NCI-H1436 treated with DMSO at 0.1 percent for 48 hours (cell line): Measurements from ENCODE around the gene TNKS2.
"Not testable (repeated sequence)": the region's sequence is repeated elsewhere in the genome, so short reads cannot be mapped to it uniquely, and the experiment has no call there.

ENCODE experiments used
- DNase-seq: peaks from one replicate; lab custom pipeline; 2025; lab: John Stamatoyannopoulos, UW

The TNKS2 gene

DNA sequence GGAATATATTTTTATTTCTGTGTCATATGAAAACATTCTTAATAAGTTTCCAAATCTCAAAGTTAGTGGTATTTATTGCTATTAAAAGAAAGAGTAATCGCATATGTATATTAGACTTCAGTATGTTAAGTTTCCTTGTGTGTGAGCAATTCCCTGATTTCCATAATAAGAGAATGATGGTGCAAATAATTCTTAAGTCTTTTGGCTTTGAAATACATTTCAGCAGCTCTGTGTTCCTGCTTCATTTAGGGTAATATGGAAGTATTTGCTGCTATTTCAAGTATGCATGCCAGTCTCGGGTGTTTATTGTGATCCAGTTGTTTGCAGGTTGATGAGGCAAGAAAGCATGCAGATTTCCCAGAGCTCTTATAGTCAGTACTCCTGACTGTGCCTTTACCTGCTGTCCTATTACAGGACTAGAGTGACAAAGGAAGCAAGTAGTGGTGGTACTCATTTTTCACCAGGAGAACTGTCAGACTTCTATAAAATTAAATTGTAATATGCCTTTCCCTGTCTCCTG, 67.4 kb downstream of the TNKS2 start:
- DNase-seq: no peak

DNA sequence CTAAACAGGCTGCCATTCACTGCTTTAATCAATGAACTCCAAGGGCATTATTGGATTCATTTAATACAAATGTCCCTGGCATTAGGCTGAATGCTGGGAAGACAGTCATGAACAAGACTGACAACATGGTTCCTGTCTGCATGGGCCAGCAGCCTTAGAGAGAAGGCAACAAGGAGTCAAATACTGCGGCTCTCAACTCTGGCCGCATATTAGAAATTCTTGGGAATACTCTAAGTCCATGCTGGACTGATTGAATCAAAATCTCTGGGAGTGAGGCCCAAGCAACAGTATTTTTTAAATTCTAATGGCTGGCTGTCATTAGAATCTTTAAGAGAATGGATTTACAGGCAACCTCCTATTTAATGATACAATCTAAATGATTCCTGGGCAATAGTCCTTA, 76.9 kb downstream of the TNKS2 start:
- no peak for DNase-seq

DNA sequence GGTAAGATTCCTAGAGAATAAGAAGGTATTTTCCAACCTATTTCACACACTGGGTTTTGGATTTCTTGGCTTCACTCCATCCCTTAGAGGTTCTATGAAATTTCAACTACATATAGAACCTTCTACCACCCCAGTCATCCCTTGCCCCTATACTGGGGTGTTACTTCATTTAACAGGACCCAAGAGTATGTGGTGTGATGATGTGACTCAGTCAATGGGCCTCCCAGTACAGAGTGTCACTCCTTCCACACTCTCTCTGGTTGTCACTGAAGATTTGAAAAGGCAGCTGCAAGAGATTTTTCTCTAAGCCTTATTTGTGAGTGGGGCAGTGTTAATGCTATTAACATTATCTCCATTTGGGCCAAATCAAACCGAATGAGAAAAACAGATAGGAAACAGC, 77.6 kb downstream of the TNKS2 start:
- DNase-seq: no peak

DNA sequence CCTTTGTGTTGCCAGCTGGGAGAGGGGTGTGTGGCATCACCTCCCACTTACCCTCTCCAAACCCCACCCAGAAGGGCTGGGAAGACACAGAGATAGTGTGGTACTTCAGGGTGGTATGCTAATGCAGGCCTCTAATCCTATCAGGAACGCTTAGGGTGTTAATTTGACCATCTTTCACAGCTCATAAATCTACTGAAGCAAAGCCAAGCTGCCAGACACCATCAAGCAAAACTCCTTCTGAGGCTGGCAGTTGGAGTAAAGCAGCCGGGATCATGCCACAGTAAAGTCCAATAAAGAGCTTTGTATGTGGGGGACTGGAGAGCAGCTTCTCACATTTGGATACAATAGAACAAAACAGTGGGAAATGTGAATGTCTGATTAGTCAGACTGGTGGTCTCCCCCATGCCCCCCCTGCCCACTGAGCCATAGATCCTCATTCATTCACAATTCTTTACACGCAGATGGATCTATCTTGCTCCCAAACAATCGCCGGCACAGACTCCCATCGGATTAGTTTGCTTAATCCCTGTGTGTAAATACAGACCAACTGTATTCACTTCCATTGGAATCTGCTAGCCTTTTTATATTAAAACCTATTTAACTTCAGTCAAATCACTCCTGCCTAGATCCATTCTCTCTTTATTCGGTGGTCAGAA, 81.4 kb downstream of the TNKS2 start:
- DNase-seq: no peak

DNA sequence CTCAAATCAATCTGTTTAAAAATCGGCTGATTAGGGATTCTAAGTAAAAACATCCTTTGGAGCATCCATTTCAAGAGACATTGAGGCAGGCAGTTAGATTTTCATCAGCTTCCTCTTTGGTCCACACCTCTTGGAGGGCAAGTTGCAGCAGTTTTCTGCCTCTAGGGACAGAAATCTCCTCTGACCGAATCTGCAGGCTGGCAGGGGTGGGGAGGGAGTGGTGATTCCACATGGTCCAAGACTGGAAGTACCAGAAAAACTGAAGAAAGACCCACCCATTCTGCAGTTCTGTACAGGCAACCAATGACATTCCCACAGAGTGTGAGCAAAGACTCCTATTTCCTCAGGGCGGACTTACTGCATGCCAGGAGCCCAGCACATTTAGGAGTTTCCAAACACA, 82.1 kb downstream of the TNKS2 start:
- no peak for DNase-seq

DNA sequence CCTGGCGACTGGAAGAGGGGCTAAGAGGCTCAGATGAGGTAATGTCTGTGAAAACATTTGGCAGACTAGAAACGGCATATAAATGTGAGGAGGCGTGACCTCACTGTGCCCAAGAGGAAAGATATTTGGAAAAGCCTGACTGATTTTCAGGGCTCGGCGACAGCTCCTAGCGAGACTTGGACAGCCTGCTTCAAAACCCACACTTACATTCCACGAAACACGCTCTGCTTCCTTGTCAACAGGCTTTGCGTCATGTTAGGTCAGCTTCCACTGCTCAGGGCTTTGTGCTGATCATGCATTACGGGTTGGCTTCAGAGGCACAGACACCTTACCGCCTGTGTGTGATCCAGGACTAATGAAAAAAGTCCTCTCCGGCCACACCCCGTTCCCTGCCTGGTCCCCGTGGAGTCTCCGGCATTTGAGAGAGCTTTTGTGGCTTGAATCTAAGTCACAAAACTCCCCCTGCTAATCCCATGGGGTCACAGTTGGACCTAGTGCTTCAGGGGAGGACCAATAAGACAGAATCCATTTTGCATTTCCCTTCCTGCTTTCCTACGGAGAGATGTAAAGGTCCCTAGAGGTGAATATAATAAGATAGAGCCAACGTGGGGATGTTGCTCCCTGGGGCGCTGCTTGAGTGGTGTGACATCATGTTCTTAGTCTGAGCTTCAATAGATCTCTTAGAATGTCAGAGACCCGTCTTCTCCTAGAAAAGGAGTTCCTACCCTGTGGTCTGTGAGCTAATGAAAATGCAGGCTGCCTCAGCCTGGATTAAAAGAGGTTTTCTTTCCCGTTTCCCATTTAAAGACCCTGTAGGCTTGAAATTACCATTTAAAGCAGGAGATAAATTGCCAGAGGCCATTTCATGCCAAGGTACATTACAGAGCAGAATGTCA, 85.6 kb downstream of the TNKS2 start:
- no peak for DNase-seq

DNA sequence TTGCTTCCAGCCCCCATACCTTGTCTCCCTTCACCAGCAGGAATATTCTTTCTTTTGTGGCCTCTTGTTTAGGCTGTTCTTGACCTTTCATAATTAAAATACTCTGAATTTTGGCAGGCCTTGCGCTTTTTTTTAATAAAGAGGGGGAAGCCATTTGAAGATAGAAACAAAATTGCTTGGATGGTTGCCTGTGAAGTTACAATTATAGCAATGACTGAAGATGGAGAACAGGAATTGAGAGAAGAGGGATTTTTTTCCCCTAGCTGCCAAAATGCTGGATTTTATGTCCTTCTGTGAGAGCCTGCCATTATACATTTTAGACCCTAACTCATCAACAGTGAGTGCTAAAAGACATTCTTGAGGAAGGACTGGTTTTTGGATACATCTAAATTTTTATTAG, 86.3 kb downstream of the TNKS2 start:
- no peak for DNase-seq

DNA sequence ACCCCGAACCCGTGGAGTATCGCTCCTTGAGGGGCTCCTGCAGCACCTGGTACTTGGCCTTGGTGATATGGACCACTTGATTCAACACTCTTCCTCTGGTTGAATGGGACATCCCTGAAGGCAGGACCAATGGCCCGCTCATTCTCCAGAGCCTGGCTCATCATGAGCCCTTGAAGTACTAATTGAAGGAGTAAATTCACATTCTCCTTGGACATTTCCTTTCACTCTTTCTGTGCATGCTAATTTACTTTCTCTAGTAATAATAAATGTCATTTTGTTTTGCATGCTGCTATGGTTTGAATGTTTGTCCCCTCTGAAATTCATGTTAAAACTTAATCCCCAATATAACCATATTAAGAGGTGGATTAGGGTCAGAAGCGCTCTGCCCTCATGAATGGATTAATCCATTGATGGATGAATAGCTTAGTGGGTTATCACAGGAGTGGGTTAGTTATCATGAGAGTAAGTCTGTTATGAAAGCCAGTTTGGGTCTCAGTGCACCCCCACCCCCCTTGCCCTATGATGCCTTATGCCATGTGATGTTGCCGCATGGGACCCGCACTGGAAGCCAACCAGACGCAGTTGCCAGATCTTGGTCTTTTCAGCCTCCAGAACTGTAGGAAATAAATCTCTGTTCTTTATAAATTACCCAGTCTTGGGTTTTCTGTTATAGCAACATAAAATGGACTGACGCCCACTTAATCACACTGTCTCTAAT, 87.3 kb downstream of the TNKS2 start:
- DNase-seq: no peak

DNA sequence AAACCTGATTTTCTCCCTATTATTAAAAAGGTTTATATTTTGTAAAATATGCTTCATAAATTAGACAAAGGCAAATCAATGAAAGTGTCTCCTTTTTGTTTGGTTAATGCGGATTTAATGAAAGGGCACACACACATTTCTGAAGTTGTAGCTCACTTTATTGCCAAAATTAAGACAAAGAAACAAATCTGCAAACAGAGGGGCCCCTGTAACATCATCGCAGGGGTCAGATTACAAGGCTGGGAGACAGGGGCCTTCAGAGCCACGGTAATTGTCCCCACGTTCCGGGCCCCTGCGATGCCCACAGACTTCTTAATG, 88.7 kb downstream of the TNKS2 start:
- DNase-seq: no peak

DNA sequence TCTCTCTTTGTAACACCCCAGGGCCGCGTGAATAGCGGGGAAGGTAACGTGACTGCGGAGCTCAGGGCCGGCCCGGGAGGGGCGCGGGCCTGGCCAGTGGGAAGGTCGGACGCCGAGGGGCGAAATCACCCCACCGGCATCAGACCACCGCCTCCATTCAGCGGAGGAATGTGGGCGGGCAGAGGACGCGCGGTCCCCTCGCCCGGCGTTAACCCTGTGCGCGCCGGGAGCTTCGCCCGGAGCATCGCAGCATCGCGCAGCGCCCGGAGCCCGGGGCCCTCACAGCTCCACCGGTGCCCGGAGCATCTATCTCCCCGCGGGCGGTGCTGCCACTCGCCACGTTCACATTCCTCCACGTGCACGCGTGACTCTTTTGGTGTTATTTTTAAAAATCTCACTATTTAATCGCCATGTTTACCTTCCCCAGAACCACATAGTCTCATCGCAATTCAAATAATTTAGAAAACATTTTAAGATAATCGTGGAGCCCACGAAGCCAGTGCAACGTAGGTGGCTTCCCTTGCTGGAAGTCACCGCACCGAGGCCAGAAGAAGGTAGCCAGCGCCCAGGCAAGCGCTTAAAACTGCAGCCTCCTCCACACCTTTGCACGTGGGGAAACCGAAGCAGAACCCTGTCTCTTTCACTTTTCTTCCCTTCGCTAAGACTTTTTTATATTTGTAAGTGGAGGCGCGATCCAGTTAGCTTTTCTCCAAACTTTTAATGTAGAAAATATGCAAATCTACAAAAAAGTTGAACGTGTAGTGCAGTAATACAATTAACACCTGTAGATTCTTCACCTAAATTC, 89.2 kb downstream of the TNKS2 start:
- DNase-seq: no peak

DNA sequence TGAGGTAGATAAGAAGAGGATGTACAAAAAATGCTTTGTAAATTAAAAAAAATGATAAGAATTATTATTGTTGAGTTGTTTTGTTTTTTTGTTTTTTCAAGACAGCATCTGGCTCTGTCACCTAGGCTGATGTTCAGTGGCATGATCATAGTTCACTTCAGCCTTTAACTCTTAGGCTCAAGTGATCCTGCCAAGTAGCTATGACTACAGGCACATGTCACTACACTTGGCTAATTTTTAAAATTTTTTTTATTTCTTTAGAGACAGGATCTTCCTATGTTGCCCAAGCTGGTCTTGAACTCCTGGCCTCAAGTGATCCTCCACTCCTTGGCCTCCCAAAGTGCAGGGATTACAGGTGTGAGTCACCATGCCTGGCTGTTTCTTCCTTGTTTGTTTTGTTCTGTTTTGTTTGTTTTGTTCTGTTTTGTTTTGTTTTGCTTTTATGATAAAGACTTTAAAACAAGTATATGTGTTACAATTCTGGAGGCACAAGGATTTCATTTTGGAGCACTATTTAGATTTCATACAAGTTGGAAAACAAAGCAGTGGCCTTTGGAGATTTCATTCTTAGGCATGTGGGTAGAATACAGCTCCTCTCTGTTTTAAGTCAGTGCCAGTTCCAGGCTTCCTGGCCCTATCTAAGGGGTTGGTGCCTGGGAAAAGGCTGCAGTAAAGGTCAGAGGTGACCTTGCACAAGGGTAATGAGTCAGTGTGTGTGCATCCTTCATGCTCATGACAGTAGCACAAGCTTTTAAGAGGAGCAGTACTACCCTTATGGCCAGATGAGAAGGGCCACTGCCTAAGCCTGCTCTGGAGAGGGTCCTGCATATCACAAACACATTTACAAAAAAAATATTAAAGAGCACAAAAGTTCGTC, 93.1 kb downstream of the TNKS2 start:
- DNase-seq: no peak

DNA sequence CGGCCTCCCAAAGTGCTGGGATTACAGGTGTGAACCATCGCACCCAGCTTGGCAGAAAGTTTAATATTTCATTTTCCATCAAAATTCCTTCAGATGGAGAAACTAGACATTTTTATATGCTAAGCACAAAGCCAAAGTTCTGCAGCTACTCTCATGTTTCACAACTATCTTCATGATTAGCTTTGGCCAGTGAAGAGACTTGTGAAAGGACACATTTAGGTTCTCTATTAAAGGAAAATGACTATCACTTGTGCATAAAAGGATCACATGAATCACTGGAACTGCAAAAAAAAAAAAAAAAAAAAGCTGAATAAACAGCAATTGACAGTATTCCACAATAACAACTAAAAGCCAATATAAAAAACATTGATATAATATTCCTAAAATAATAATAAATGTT, 94.8 kb downstream of the TNKS2 start:
- no peak for DNase-seq

DNA sequence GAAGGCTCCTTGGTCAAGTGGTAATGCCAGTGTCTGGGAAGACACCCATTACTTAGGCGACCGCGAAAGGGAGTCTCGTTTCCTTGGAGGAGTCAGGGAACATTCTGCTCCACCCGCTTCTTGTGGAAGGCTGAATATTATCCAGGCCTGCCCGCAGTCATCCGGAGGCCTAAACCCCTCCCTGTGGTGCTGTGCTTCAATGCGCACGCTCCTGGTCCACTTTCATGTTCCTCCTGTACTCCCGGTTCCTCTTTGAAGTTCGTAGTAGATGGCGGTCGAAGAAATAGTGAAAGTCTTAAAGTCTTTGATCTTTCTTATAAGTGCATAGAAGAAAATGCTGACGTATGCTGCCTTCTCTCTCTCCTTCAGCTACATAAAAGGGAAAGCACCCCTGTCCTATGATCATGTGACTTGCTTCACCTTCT, 96.0 kb downstream of the TNKS2 start:
- DNase-seq: not testable (repeated sequence)

DNA sequence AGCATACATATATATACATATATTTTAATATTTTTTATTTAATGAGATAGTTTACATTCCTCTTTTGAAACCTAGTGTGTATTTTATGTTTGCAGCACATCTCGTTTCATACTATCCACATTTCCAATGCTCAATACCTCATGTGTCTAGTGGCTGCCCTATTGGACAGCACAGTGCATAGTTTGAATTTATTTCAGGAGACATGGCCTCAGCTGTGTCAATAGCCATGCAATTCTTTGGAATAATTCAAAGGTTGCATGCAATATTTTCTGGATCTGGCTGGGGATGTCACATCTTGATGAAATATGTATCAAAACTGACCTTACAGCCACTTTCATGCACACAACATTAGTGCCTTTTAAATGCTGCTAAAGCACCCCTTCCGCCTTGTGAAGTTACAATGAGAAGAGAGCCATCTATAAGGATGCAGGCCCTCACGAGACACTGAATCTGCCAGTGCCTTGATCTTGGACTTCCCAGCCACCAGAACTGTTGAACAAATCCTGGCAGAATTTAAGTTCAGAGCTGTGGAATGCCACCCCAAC, 98.1 kb downstream of the TNKS2 start:
- no peak for DNase-seq

DNA sequence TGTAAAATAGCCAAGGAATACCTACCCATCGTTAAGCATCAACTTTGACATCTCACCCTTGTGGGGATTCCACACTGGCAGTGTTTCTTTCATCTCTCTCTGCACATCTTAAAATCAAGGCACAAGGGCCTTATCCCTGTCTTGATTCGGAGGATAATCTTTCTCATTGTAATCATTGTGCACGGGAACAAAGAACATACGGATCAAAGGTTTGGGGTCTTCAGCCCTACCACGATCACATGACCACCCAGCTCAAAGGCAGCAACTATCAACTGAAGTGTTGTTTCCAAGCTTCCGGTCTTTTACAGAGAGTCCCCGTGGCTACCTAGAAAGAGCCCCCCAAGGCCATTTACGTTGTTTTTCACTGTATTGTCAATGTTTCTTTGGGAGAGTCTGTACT, 99.2 kb downstream of the TNKS2 start:
- DNase-seq: no peak

DNA sequence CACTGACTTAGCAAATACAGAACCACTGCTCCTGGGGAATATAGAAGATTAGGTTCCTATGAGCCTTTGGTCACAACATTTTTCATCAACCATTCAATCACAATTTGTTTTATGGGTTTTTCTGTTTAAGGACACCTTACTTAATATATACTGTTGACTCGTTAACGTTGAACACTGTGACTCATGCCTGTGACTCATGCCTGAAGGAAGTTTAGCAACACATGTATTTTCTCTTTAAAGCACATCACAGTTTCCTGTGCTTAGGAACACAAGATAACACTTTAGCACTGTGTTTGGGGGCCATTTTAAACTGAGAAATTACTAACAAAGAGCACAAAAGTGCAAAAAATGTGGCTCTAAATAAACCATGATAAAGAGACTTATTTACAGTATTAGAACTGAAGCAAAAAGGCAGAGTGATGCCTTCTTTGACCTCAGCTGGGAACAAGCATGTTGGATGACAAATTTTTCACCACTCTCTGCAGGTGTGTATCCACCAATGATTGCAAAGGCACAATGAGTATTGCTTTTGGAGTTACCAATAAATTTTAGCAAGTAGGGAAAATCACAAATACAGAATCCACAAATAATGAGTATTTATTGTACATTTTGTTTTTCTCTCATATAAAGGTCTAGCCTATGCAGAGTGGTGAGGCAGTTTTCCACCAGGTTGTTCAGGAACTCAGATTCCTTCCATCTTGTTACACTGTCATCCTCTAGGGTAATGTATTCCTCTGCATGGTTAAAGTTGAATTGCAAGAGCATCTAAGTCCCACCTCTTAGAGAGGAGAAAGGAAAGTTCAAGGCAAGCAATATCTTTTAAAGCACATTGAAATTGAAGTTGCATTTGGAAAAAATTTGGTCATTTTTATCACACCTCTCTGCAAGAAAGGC, 103.8 kb downstream of the TNKS2 start:
- DNase-seq: no peak

DNA sequence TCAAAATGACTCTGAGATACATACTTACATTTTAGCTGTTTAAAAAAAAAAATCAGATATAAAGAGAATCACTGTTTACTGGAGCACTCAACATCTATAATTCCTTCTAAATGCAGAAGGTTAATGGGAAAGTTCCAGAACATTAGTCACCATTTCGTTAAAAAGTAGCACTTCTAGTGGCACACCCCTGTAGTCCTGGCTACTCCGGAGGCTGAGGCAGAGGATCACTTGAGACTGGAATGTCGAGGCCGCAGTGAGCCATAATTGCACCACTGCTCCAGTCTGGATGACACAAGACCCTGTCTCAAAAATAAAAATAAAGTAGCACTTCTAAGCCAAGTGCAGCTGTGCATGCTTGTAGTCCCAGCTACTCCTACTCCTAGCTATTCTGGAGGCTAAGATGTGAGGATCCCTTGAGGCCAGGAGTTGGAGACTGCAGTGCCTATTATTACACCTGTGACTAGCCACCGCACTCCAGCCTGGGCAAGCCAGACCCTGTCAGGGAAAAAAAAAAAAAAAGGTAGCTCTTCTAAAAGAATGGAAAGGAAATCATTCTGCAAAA, 108.9 kb downstream of the TNKS2 start:
- no peak for DNase-seq

DNA sequence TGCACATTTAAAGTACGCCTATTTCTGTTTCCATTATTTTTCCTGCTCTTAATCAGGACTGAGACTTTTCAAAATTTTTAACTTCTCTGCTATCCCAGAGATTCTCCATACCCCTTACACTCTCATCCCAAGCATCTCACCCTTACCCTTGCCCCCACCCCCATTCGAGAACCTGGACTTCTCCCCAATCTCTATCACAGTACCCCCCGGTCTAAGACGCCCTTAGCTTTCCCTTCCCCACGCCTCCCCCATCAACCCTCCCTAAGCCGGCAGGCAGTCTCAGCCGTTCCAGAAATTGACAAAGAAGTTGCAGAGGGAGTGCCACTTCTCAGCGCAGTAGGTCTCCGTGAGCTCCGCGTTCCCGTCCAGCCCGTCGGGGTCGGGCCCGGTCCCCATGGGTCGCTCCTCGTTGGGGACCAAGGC, 109.7 kb downstream of the TNKS2 start:
- no peak for DNase-seq
